ENCODE data around the gene ZBP1. TPM values are rescaled to one million over a fixed set of nuclear protein-coding genes. Genes with fewer than 3 reads are reported as not detected.

ZBP1 gene
- total RNA-seq, 1 experiment from 2014 or later, result not detected

GRCh38 chr20:57618091-57618763 lies 2.0 kb downstream of the ZBP1 start:
- ATAC-seq (peak; percentile 86), DNase-seq (peak; percentile 99)
- intact Hi-C loops (cut with micrococcal nuclease), result loop anchor here (10.0 kb wide), 1 partner anchor 377 kb away; no protein-coding TSS in a partner anchor

GRCh38 chr20:57617079-57617795 lies 3.0 kb downstream of the ZBP1 start:
- DNase-seq (no peak), ATAC-seq (no peak)
- Histone ChIP-seq H3K4me3 (ENCODE audit: low read length) (no peak overlapping the region), H3K36me3 (ENCODE audit: low read depth, low read length) (no peaks in the 10 kb centered on the region), H3K4me1 (ENCODE audit: insufficient read depth, low read length) (peaks cover 41% of the 10 kb centered on the region), H3K9ac (ENCODE audit: low read length) (no peak overlapping the region), H3K9me3 (ENCODE audit: low read length) (no peaks in the 10 kb centered on the region), H3K4me2 (ENCODE audit: low read length) (peak overlapping the region; percentile 66), H3K79me2 (ENCODE audit: low read length) (no peaks in the 10 kb centered on the region), H3K27me3 (ENCODE audit: low read length) (no peaks in the 10 kb centered on the region), H3K27ac (ENCODE audit: low read length) (peak overlapping the region; percentile 45), H4K20me1 (ENCODE audit: low read length) (no peaks in the 10 kb centered on the region), H3K9me2 (replicated peaks; ENCODE audit: low read length) (no peaks in the 10 kb centered on the region), H3F3A (ENCODE audit: low read length, unreplicated experiment) (no peaks in the 10 kb centered on the region), H2AFZ (ENCODE audit: low read length) (no peak overlapping the region)
- TF ChIP-seq EZH2phosphoT487 (IDR thresholded peaks at IDR 0.05; ENCODE audit: borderline replicate concordance, low read length) (no peak), EZH2 (IDR thresholded peaks at IDR 0.05; ENCODE audit: low read length, unreplicated experiment) (no peak), CTCF (conservative IDR thresholded peaks at IDR 0.05; ENCODE audit: low read depth, low read length) (no peak; the same call in 1 of the 2 replicates)
- no TSS peak for BruUV-seq (replicated peaks)
- CTCF ChIA-PET, result interaction anchor here (1.2 kb wide), 1 partner anchor 17 kb away, joined by 3 read pairs; no protein-coding TSS in a partner anchor
- POLR2A ChIA-PET (ENCODE audit: unreplicated experiment), result no interaction called here
- intact Hi-C loops (cut with micrococcal nuclease), result loop anchor here (10.0 kb wide), 1 partner anchor 378 kb away; no protein-coding TSS in a partner anchor

More at GRCh38 chr20:57618091-57618763, 2.0 kb downstream of the ZBP1 start:
- CTCF ChIA-PET, result interaction anchor here (1.2 kb wide), 1 partner anchor 18 kb away, joined by 3 read pairs; no protein-coding TSS in a partner anchor
- H3K27me3 ChIP-seq (ENCODE audit: low read length), result no peaks in the 10 kb centered on the region
- no peaks in the 10 kb centered on the region for H4K20me1 ChIP-seq (ENCODE audit: low read length)
- H3K9me2 ChIP-seq (replicated peaks; ENCODE audit: low read length), result no peaks in the 10 kb centered on the region
- no peaks in the 10 kb centered on the region for H3K79me2 ChIP-seq (ENCODE audit: low read length)
- TF ChIP-seq EZH2 (IDR thresholded peaks at IDR 0.05; ENCODE audit: low read length, unreplicated experiment) (no peak), EZH2phosphoT487 (IDR thresholded peaks at IDR 0.05; ENCODE audit: borderline replicate concordance, low read length) (no peak), CTCF (conservative IDR thresholded peaks at IDR 0.05; ENCODE audit: low read depth, low read length) (no peak)
- H3K9me3 ChIP-seq (ENCODE audit: low read length), result no peaks in the 10 kb centered on the region
- peak overlapping the region; percentile 66 for H3K4me2 ChIP-seq (ENCODE audit: low read length)
- POLR2A ChIA-PET (ENCODE audit: unreplicated experiment), result no interaction called here
- BruUV-seq (replicated peaks), result no TSS peak
- H3K4me1 ChIP-seq (ENCODE audit: insufficient read depth, low read length), result peaks cover 50% of the 10 kb centered on the region
- 0 out of 2 replicates have a peak overlapping the region, but pooled peaks have one; percentile 4 for H2AFZ ChIP-seq (ENCODE audit: low read length)
- H3K36me3 ChIP-seq (ENCODE audit: low read depth, low read length), result no peaks in the 10 kb centered on the region
- no peaks in the 10 kb centered on the region for H3F3A ChIP-seq (ENCODE audit: low read length, unreplicated experiment)
- no peak overlapping the region for H3K9ac ChIP-seq (ENCODE audit: low read length)
- H3K27ac ChIP-seq (ENCODE audit: low read length), result peak overlapping the region; percentile 45
- H3K4me3 ChIP-seq (ENCODE audit: low read length), result no peak overlapping the region
